Thyroid gland (tissue), 4 donors: ENCODE data around the gene RABIF. TPM values are rescaled to one million over a fixed set of nuclear protein-coding genes. Genes with fewer than 3 reads are reported as not detected.

Source experiments
- DNase-seq, 2 donors: peaks; one replicate each; pipeline ENCODE4 v3.0.0-alpha.2; 2019
- H3K27ac ChIP-seq, 3 donors: fragments of 200-600 bp; sonication (generic); 1 replicate in 2 of 3; 2 replicates in 1 of 3; pipeline ENCODE4 v1.5.1; 2016 to 2019; ENCODE audit warnings: mild to moderate bottlenecking in 1 of 3, moderate library complexity in 1 of 3
- H3K27me3 ChIP-seq: fragments of 200-600 bp; sonication (generic); one replicate; pipeline ENCODE4 v1.5.1; 2019
- H3K36me3 ChIP-seq, 2 donors: fragments of 200-600 bp; sonication (generic); one replicate each; pipeline ENCODE4 v1.5.1; 2016 to 2019
- H3K4me1 ChIP-seq, 2 donors: fragments of 200-600 bp; sonication (generic); one replicate each; pipeline ENCODE4 v1.5.1; 2017 to 2019
- H3K4me3 ChIP-seq, 3 donors: fragments of 200-600 bp; sonication (generic); replicated peaks in 1 of 3; 1 replicate in 2 of 3; 2 replicates in 1 of 3; pipeline ENCODE4 v1.5.1; 2016; ENCODE audit warnings: mild to moderate bottlenecking in 1 of 3
- H3K9me3 ChIP-seq: fragments of 200-600 bp; sonication (generic); one replicate; pipeline ENCODE4 v1.5.1; 2017
- POLR2A ChIP-seq, 2 donors: fragments of 450-650 bp; IDR thresholded peaks; one replicate each; pipeline ENCODE4 v1.6.1; 2017; ENCODE audit warnings: antibody characterized with exemption in 2 of 2, mild to moderate bottlenecking in 2 of 2, moderate library complexity in 1 of 2
- WGBS, 2 donors: methylation state at CpG; one replicate each; pipeline ENCODE4 v1.1.5; 2017; 5-methylcytosine and 5-hydroxymethylcytosine counted together
- intact Hi-C: fragments of 100-400 bp; cut with DNase I; formaldehyde crosslinking; loops from one replicate; pipeline ENCODE4 v1.15.1; 2023
- total RNA-seq, 4 donors: library from RNA; depleted of rRNA; stranded (reverse); fragments of >200 nt; gene quantifications; one replicate each; pipeline ENCODE4 v1.2.3, GENCODE V29; 2016
- TF ChIP-seq, protein P1 (sequence below), 6 experiments: fragments of 200-600 bp in 3 of 6; fragments of 450-650 bp in 3 of 6; sonication (generic) in 3 of 6; IDR thresholded peaks; one replicate each; pipeline ENCODE4 v1.5.1; 2016 to 2019; ENCODE audit warnings: antibody characterized with exemption in 6 of 6, mild to moderate bottlenecking in 2 of 6, inconsistent platforms in 1 of 6, moderate library complexity in 1 of 6

The RABIF gene
- total RNA-seq, 4 donors from 2014 or later: 6.1 to 10.7 (median 7.8) TPM

DNA sequence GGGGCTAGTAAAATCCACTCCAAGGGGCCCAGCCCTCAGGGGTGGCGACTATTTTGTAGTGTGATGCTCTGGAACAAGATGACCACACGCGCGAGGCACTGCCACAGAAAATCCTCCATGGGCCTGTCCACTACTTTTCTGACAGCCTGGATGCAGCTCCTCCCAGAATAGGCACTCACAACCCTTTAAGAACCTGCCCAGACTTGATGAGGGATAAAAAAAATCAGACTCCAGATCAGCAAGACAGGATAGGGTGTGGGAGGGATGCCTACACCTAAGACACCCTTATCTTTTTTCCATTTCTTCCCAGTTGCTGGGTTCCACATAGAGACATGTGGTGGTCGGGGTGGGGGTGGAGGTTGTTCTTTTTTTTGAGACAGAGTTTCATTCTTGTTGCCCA lies 44.7 kb downstream of the RABIF start:
- DNase-seq: no peak
- H3K27ac ChIP-seq: no peak overlapping the region
- H3K4me1 ChIP-seq: no peaks in the 10 kb centered on the region
- WGBS, 2 donors: 88 to 97% methylated on average over 3 to 5 of the region's 5 CpGs
- H3K9me3 ChIP-seq: no peaks in the 10 kb centered on the region
- intact Hi-C loops: no loop called here
- H3K27me3 ChIP-seq: no peaks in the 10 kb centered on the region
- H3K4me3 ChIP-seq: no peak overlapping the region
- TF ChIP-seq POLR2A (IDR thresholded peaks at IDR 0.05): no peak
- TF ChIP-seq, protein P1, sequence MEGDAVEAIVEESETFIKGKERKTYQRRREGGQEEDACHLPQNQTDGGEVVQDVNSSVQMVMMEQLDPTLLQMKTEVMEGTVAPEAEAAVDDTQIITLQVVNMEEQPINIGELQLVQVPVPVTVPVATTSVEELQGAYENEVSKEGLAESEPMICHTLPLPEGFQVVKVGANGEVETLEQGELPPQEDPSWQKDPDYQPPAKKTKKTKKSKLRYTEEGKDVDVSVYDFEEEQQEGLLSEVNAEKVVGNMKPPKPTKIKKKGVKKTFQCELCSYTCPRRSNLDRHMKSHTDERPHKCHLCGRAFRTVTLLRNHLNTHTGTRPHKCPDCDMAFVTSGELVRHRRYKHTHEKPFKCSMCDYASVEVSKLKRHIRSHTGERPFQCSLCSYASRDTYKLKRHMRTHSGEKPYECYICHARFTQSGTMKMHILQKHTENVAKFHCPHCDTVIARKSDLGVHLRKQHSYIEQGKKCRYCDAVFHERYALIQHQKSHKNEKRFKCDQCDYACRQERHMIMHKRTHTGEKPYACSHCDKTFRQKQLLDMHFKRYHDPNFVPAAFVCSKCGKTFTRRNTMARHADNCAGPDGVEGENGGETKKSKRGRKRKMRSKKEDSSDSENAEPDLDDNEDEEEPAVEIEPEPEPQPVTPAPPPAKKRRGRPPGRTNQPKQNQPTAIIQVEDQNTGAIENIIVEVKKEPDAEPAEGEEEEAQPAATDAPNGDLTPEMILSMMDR (IDR thresholded peaks at IDR 0.05): no peak
- no peaks in the 10 kb centered on the region for H3K36me3 ChIP-seq

DNA sequence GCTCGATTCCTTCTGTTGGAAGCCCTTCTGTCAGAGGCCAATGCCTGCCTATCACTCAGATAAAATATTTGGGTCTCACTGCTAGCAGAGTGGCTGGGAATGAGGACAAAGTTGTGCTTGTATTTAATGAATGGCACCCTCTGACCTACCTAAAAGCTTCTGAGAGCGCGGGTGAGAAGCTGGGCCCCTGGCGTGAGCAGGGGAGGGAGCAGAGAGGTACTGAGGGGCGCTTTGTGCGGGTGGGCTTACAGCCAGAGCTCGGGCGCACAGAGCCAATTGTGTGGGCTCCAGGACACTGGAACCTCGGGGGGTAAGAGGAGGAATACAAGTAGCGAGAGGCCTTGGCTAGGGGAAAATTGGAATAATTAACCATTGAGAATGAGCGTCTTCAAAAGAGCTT lies 45.9 kb downstream of the RABIF start:
- H3K36me3 ChIP-seq: no peaks in the 10 kb centered on the region
- intact Hi-C loops: no loop called here

DNA sequence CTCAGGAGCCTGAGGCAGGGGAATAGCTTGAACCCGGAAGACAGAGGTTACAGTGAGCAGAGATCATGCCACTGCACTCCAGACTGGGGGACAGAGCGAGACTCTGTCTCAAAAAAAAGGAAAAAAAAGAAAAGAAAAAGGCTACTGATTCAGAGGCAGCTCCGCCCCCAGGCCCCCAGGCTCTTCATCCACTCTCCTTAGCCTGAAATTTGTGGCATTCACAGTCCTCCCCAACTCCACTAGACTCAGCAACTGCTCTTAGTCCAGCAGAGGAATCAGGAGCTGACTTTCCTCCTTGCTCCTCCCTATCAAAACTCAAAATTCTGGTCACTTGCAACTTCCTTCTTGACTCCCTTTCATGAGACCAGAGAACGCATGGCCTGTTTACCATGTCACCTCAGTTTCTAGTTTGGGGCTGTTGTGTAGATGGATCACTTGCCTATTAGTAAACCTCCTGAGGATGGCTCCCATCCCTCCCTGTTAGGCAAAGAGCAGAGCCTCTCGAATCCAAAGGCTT lies 51.1 kb downstream of the RABIF start:
- 85 to 91% methylated on average over 5 of the region's 5 CpGs for WGBS, 2 donors
- no peak overlapping the region for H3K27ac ChIP-seq
- no peaks in the 10 kb centered on the region for H3K36me3 ChIP-seq
- no peaks in the 10 kb centered on the region for H3K27me3 ChIP-seq
- DNase-seq: no peak
- TF ChIP-seq, protein P1 (IDR thresholded peaks at IDR 0.05): no peak
- no peak for TF ChIP-seq POLR2A (IDR thresholded peaks at IDR 0.05)
- H3K4me1 ChIP-seq: no peaks in the 10 kb centered on the region
- no peaks in the 10 kb centered on the region for H3K9me3 ChIP-seq
- no peak overlapping the region for H3K4me3 ChIP-seq
- intact Hi-C loops: no loop called here

More for the DNA sequence above, 45.9 kb downstream of the RABIF start:
- H3K4me1 ChIP-seq: no peaks in the 10 kb centered on the region
- no peak for TF ChIP-seq POLR2A (IDR thresholded peaks at IDR 0.05)
- TF ChIP-seq, protein P1 (IDR thresholded peaks at IDR 0.05): no peak
- H3K27ac ChIP-seq: no peak overlapping the region
- 83 to 88% methylated on average over 11 of the region's 11 CpGs for WGBS, 2 donors
- no peaks in the 10 kb centered on the region for H3K27me3 ChIP-seq
- no peak for DNase-seq
- no peaks in the 10 kb centered on the region for H3K9me3 ChIP-seq
- no peak overlapping the region for H3K4me3 ChIP-seq

DNA sequence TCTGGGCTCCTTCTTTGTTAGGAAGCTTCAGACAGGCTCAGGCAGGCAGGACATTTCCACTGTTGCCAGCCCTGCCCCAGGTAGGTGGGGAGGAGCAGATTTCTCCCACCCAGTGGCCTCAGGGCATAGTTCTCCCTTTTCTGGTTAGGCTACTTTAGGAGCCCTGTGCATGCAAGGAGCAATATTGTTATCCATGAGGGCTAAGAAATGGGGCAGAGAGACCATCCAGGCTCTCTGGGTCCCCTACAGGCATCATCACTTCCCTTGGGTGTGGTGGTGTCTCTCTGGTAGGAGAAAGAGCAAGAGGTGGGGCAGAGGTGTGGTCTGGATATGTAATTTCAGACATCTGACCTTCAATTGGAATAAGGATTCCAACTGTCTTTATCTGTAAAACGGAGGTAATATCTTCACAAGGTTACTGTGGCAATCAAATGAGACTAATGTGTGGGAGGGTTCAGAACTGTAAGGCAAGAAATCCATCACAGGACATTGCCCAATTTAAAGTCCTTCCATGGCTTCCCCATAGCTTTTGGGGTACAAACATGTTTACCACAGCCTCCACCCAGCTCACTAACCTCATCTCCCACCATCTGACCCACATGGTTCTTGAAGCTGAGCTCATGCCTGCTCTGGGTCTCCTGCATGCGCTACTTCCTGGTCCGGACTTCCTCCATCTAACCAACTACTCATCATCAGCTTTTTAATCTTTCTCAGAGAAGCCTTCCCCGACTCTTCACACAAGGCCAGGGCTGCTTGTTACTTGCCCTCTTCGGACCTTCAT lies 52.1 kb downstream of the RABIF start:
- H3K27me3 ChIP-seq: no peaks in the 10 kb centered on the region
- H3K27ac ChIP-seq: no peak overlapping the region
- no peaks in the 10 kb centered on the region for H3K4me1 ChIP-seq
- intact Hi-C loops: no loop called here
- 80 to 84% methylated on average over 5 of the region's 5 CpGs for WGBS, 2 donors
- no peak overlapping the region for H3K4me3 ChIP-seq
- TF ChIP-seq POLR2A (IDR thresholded peaks at IDR 0.05): no peak
- TF ChIP-seq, protein P1 (IDR thresholded peaks at IDR 0.05): no peak
- H3K36me3 ChIP-seq: no peaks in the 10 kb centered on the region
- no peaks in the 10 kb centered on the region for H3K9me3 ChIP-seq
- no peak for DNase-seq

DNA sequence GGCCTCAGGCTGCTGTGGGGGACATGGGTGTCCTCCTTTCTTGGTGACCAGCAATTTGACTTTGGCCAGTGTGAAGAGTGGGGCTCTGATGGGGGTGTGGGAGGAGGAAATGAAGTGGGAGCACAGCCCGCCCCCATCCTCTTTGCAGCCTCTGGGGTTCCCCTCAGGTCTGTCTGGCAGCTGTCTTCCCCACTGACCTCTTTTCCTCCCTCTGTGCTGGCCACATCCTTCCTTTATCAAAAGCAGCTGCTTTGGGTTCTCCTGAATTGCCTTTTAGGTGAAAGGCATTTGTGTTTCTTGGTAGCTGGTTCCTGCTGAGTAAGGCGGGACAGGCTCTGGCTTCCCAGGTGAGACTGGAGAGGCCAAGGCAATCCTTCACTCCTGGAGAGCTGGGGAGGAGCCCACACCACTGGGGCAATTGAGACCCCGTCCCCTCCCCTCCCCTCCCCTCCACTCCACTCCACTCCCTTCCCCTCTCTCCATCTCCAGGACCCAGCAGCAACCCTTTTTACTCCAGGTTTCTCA lies 53.3 kb downstream of the RABIF start:
- 46 to 54% methylated on average over 3 of the region's 3 CpGs for WGBS, 2 donors
- no peak for TF ChIP-seq POLR2A (IDR thresholded peaks at IDR 0.05)
- TF ChIP-seq, protein P1 (IDR thresholded peaks at IDR 0.05): no peak
- Histone ChIP-seq H3K27me3 (no peaks in the 10 kb centered on the region), H3K36me3 (no peaks in the 10 kb centered on the region), H3K4me3 (no peak overlapping the region), H3K27ac (no peak overlapping the region), H3K4me1 (no peaks in the 10 kb centered on the region), H3K9me3 (no peaks in the 10 kb centered on the region)
- intact Hi-C loops: no loop called here
- no peak for DNase-seq
